Neural cell (in vitro differentiated cells): ENCODE measurements around the gene ACACA.

Experiments
- EZH2 ChIP-seq: fragments of 200-600, 300-800 bp; shearing (Covaris generic), sonication (generic); IDR thresholded peaks from 2 replicates; pipeline ENCODE4 v1.6.1; 2014; ENCODE audit warnings: antibody characterized with exemption, low read length, borderline replicate concordance, mild to moderate bottlenecking; ENCODE audit not compliant: insufficient read depth, poor library complexity, severe bottlenecking
- POLR2AphosphoS5 ChIP-seq: IDR thresholded peaks from 2 replicates; pipeline ENCODE4 v1.6.1; 2012
- TF ChIP-seq, protein P1 (sequence below): fragments of 450-650 bp; IDR thresholded peaks from 2 replicates; pipeline ENCODE4 v1.5.1; 2014; ENCODE audit warnings: antibody characterized with exemption, mild to moderate bottlenecking, moderate library complexity; ENCODE audit not compliant: poor library complexity, severe bottlenecking

DNA sequence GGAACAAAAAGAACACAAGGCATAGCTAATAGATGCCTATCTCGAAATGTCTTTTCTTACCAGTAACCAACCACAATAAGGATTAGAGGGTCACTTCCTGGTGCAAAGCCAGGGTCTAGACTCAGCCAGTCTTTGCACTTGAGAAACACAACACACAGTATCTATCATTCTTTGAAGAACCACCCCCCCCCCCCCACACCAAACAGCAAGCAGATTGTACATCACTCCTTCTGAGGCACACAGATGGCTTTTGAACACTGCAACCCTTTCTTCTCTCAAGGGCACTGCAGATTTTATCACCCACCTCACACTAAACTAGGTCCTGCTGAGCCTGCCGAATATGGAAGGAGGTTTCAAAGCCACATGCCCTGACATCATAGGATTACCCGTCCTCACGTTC lies 312.2 kb downstream of the ACACA start:
- no peak for TF ChIP-seq EZH2
- TF ChIP-seq, protein P1, sequence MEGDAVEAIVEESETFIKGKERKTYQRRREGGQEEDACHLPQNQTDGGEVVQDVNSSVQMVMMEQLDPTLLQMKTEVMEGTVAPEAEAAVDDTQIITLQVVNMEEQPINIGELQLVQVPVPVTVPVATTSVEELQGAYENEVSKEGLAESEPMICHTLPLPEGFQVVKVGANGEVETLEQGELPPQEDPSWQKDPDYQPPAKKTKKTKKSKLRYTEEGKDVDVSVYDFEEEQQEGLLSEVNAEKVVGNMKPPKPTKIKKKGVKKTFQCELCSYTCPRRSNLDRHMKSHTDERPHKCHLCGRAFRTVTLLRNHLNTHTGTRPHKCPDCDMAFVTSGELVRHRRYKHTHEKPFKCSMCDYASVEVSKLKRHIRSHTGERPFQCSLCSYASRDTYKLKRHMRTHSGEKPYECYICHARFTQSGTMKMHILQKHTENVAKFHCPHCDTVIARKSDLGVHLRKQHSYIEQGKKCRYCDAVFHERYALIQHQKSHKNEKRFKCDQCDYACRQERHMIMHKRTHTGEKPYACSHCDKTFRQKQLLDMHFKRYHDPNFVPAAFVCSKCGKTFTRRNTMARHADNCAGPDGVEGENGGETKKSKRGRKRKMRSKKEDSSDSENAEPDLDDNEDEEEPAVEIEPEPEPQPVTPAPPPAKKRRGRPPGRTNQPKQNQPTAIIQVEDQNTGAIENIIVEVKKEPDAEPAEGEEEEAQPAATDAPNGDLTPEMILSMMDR = no peak
- TF ChIP-seq POLR2AphosphoS5 = no peak
